Neural cell (in vitro differentiated cells): ENCODE measurements around the gene ARL15.

Source experiments
- EP300 ChIP-seq: fragments of 450-650 bp; conservative IDR thresholded peaks from 2 replicates; pipeline ENCODE4 v1.6.1; 2014; ENCODE audit warnings: antibody characterized with exemption, mild to moderate bottlenecking, moderate library complexity; ENCODE audit not compliant: poor library complexity, severe bottlenecking
- EZH2 ChIP-seq: fragments of 200-600, 300-800 bp; shearing (Covaris generic), sonication (generic); IDR thresholded peaks from 2 replicates; pipeline ENCODE4 v1.6.1; 2014; ENCODE audit warnings: antibody characterized with exemption, low read length, borderline replicate concordance, mild to moderate bottlenecking; ENCODE audit not compliant: insufficient read depth, poor library complexity, severe bottlenecking
- MXI1 ChIP-seq: fragments of 450-650 bp; conservative IDR thresholded peaks from 2 replicates; pipeline ENCODE4 v1.6.1; 2014; ENCODE audit warnings: antibody characterized with exemption, mild to moderate bottlenecking; ENCODE audit not compliant: poor library complexity, severe bottlenecking
- POLR2AphosphoS5 ChIP-seq: IDR thresholded peaks from 2 replicates; pipeline ENCODE4 v1.6.1; 2012
- RAD21 ChIP-seq: fragments of 450-650 bp; conservative IDR thresholded peaks from 2 replicates; pipeline ENCODE4 v1.6.1; 2014; ENCODE audit warnings: antibody characterized with exemption, mild to moderate bottlenecking, moderate library complexity
- SMC3 ChIP-seq: fragments of 450-650 bp; conservative IDR thresholded peaks from 2 replicates; pipeline ENCODE4 v1.6.1; 2014; ENCODE audit warnings: antibody characterized with exemption, mild to moderate bottlenecking, moderate library complexity; ENCODE audit not compliant: poor library complexity
- TAF1 ChIP-seq: IDR thresholded peaks from 2 replicates; pipeline ENCODE4 v1.6.1; 2012; ENCODE audit warnings: low read depth
- TF ChIP-seq, protein P1 (sequence below): fragments of 450-650 bp; IDR thresholded peaks from 2 replicates; pipeline ENCODE4 v1.5.1; 2014; ENCODE audit warnings: antibody characterized with exemption, mild to moderate bottlenecking, moderate library complexity; ENCODE audit not compliant: poor library complexity, severe bottlenecking
- TF ChIP-seq, protein P2 (sequence below): IDR thresholded peaks from 2 replicates; pipeline ENCODE4 v1.6.1; 2012; ENCODE audit warnings: borderline replicate concordance

DNA sequence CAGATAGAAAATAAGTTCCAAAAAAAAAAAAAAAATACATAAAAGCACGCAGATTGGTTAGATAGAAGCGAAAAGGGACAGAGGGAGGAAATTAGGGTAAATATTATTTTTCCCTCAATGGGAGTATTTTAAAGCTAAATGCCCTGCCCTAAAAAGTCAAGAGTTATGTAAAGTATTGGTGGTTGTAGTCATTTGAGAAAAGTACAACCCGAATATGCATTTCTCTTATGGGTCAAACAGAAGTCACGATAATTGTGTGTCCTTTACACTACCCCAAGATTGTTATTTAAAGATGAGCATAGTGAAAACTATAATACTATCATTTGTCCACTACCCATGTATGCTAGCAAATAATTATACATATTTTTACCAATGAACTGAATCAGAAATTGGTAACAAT lies 381.2 kb downstream of the ARL15 start:
- TF ChIP-seq, protein P1, sequence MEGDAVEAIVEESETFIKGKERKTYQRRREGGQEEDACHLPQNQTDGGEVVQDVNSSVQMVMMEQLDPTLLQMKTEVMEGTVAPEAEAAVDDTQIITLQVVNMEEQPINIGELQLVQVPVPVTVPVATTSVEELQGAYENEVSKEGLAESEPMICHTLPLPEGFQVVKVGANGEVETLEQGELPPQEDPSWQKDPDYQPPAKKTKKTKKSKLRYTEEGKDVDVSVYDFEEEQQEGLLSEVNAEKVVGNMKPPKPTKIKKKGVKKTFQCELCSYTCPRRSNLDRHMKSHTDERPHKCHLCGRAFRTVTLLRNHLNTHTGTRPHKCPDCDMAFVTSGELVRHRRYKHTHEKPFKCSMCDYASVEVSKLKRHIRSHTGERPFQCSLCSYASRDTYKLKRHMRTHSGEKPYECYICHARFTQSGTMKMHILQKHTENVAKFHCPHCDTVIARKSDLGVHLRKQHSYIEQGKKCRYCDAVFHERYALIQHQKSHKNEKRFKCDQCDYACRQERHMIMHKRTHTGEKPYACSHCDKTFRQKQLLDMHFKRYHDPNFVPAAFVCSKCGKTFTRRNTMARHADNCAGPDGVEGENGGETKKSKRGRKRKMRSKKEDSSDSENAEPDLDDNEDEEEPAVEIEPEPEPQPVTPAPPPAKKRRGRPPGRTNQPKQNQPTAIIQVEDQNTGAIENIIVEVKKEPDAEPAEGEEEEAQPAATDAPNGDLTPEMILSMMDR = no peak
- TF ChIP-seq TAF1 (no peak), EP300 (no peak), RAD21 (no peak), SMC3 (no peak), POLR2AphosphoS5 (no peak), MXI1 (no peak), EZH2 (no peak)
- TF ChIP-seq, protein P2, sequence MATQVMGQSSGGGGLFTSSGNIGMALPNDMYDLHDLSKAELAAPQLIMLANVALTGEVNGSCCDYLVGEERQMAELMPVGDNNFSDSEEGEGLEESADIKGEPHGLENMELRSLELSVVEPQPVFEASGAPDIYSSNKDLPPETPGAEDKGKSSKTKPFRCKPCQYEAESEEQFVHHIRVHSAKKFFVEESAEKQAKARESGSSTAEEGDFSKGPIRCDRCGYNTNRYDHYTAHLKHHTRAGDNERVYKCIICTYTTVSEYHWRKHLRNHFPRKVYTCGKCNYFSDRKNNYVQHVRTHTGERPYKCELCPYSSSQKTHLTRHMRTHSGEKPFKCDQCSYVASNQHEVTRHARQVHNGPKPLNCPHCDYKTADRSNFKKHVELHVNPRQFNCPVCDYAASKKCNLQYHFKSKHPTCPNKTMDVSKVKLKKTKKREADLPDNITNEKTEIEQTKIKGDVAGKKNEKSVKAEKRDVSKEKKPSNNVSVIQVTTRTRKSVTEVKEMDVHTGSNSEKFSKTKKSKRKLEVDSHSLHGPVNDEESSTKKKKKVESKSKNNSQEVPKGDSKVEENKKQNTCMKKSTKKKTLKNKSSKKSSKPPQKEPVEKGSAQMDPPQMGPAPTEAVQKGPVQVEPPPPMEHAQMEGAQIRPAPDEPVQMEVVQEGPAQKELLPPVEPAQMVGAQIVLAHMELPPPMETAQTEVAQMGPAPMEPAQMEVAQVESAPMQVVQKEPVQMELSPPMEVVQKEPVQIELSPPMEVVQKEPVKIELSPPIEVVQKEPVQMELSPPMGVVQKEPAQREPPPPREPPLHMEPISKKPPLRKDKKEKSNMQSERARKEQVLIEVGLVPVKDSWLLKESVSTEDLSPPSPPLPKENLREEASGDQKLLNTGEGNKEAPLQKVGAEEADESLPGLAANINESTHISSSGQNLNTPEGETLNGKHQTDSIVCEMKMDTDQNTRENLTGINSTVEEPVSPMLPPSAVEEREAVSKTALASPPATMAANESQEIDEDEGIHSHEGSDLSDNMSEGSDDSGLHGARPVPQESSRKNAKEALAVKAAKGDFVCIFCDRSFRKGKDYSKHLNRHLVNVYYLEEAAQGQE = no peak
